Trophoblast cell (in vitro differentiated cells and primary cell): ENCODE data around the gene C3orf62.
"Not testable (repeated sequence)": the region's sequence is repeated elsewhere in the genome, so short reads cannot be mapped to it uniquely, and the experiment has no call there.

Experiments
- DNase-seq, 2 donors: peaks; one replicate each; pipeline ENCODE4 v3.0.0-alpha.2; 2016
- H2AFZ ChIP-seq: 2 replicates; pipeline ENCODE4 v1.6.1; 2013; ENCODE audit warnings: low read length, moderate library complexity, mild to moderate bottlenecking; ENCODE audit not compliant: insufficient read depth, poor library complexity
- H2AK5ac ChIP-seq: 2 replicates; pipeline ENCODE4 v1.6.1; 2013; ENCODE audit warnings: mild to moderate bottlenecking, low read length
- H2BK120ac ChIP-seq: 2 replicates; pipeline ENCODE4 v1.6.1; 2013; ENCODE audit warnings: low read length, mild to moderate bottlenecking, moderate library complexity; ENCODE audit not compliant: insufficient read depth, poor library complexity
- H2BK12ac ChIP-seq: 2 replicates; pipeline ENCODE4 v1.6.1; 2013; ENCODE audit warnings: mild to moderate bottlenecking, low read length, moderate library complexity
- H2BK5ac ChIP-seq: 2 replicates; pipeline ENCODE4 v1.6.1; 2013; ENCODE audit warnings: low read length, low read depth, moderate library complexity, mild to moderate bottlenecking; ENCODE audit not compliant: poor library complexity
- H3K14ac ChIP-seq: 2 replicates; pipeline ENCODE4 v1.6.1; 2013; ENCODE audit warnings: mild to moderate bottlenecking, low read length
- H3K18ac ChIP-seq: 2 replicates; pipeline ENCODE4 v1.6.1; 2013; ENCODE audit warnings: mild to moderate bottlenecking, low read length
- H3K23ac ChIP-seq: 2 replicates; pipeline ENCODE4 v1.6.1; 2013; ENCODE audit warnings: low read length
- H3K27ac ChIP-seq: 2 replicates; pipeline ENCODE4 v1.5.1; 2013; ENCODE audit warnings: low read depth, mild to moderate bottlenecking, inconsistent platforms, low read length, moderate library complexity
- H3K27me3 ChIP-seq: 2 replicates; pipeline ENCODE4 v1.6.1; 2013; ENCODE audit warnings: inconsistent platforms, mild to moderate bottlenecking, low read length, moderate library complexity; ENCODE audit not compliant: insufficient read depth
- H3K36me3 ChIP-seq, 2 experiments: 1 replicate in 1 of 2; 2 replicates in 1 of 2; pipeline ENCODE4 v1.6.1; 2013; ENCODE audit warnings: low read length in 2 of 2, mild to moderate bottlenecking in 2 of 2, moderate library complexity in 1 of 2; ENCODE audit not compliant: insufficient read depth in 2 of 2, control insufficient read depth in 1 of 2
- H3K4ac ChIP-seq: 2 replicates; pipeline ENCODE4 v1.6.1; 2013; ENCODE audit warnings: low read depth, mild to moderate bottlenecking, low read length, moderate library complexity
- H3K4me1 ChIP-seq, 2 experiments: 1 replicate in 1 of 2; 2 replicates in 1 of 2; pipeline ENCODE4 v1.6.1; 2013; ENCODE audit warnings: low read length in 2 of 2, mild to moderate bottlenecking in 2 of 2, moderate library complexity in 1 of 2; ENCODE audit not compliant: insufficient read depth in 2 of 2, control insufficient read depth in 1 of 2
- H3K4me2 ChIP-seq: 2 replicates; pipeline ENCODE4 v1.6.1; 2013; ENCODE audit warnings: inconsistent platforms, mild to moderate bottlenecking, low read length, moderate library complexity
- H3K4me3 ChIP-seq: 2 replicates; pipeline ENCODE4 v1.5.1; 2013; ENCODE audit warnings: mild to moderate bottlenecking, low read depth, low read length, inconsistent platforms
- H3K79me1 ChIP-seq: one replicate; pipeline ENCODE4 v1.6.1; 2013; ENCODE audit warnings: low read length
- H3K79me2 ChIP-seq: 2 replicates; pipeline ENCODE4 v1.6.1; 2013; ENCODE audit warnings: low read length, mild to moderate bottlenecking; ENCODE audit not compliant: control insufficient read depth, insufficient read depth, poor library complexity
- H3K9ac ChIP-seq: 2 replicates; pipeline ENCODE4 v1.6.1; 2013; ENCODE audit warnings: mild to moderate bottlenecking, low read length
- H3K9me3 ChIP-seq: 2 replicates; pipeline ENCODE4 v1.6.1; 2013; ENCODE audit warnings: low read depth, mild to moderate bottlenecking, control low read depth, inconsistent platforms, low read length; ENCODE audit not compliant: insufficient read depth
- H4K12ac ChIP-seq: 2 replicates; pipeline ENCODE4 v1.6.1; 2013; ENCODE audit warnings: low read depth, mild to moderate bottlenecking, low read length, moderate library complexity
- H4K8ac ChIP-seq: 2 replicates; pipeline ENCODE4 v1.6.1; 2013; ENCODE audit warnings: low read depth, mild to moderate bottlenecking, low read length, moderate library complexity
- H4K91ac ChIP-seq: one replicate; pipeline ENCODE4 v1.6.1; 2013; ENCODE audit warnings: low read depth, mild to moderate bottlenecking, low read length, moderate library complexity
- WGBS: extraction: QIAGEN DNeasy Blood & Tissue Kit; methylation state at CpG from one replicate; pipeline ENCODE4 v1.1.7; 2013; ENCODE audit warnings: missing lambda C conversion rate; ENCODE audit not compliant: insufficient read length, insufficient coverage; ENCODE audit errors: extremely low coverage; 5-methylcytosine and 5-hydroxymethylcytosine counted together

The C3orf62 gene

DNA sequence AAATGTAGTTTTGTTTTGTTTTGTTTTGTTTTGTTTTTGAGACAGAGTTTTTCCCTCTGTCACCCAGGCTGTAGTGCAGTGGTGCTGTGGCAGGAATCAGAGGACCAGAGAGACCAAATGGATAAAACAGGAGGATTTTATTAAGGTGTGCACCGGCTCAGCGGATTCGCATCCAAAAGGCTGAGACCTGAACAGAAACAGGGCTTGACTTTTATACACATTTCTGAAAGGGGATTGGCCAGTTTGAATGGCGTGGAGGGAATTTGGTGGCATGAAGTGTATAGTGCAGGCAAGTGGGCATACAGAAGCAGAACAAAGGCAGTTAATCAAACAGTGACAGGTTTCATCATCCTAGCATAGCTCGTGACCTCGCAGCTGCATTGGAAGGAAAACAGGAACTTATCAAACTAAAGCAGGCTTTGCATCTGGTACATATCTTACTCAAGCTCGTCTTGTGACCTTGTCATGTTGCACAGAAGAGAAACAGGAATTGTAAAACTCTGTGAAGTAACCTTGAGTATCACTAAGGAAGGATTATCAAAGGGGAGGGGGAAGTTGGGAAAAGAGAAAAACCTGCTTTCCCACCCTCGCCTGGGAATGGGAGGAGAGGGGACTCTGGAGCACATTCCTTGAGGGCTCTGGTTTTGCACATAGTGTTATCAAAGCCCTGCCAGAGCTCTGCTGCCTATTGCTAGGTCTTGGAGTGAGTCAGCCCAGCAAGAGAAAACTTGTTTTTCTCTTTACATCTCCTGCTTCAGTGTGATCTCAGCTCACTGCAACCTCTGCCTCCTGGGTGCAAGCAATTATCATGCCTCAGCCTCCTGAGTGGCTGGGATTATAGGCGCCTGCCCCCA lies 38.5 kb downstream of the C3orf62 start:
- WGBS, result no CpG with 5 or more reads among the region's 9 CpGs

DNA sequence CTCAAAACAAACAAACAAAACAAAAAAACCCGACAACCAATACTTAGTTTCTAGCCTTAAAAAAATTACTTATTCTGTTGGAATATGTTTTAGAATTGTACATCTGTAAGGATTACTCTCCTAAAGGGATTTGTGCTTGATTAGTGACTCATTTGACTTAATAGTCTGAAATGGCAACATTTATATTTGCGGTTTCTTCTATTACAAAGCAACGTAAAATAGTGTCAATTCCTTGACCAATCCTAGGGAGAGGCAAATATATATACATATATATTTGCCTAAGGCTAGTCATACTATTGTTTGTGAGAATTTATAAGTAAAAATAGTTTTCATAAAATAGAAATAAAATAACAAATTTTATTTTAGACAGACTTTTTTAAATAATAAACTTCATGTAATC lies 39.7 kb downstream of the C3orf62 start:
- H3K4ac ChIP-seq, result no peak overlapping the region
- DNase-seq, result no peak
- peaks cover 0 to 2% of the 10 kb centered on the region in 2 experiments for H3K4me1 ChIP-seq
- H3K18ac ChIP-seq, result no peak overlapping the region
- H4K91ac ChIP-seq, result no peak overlapping the region
- no peak overlapping the region for H2BK12ac ChIP-seq
- no peak overlapping the region for H2AK5ac ChIP-seq
- H3K79me2 ChIP-seq, result no peaks in the 10 kb centered on the region
- no peak overlapping the region for H3K27ac ChIP-seq
- no peak overlapping the region for H4K12ac ChIP-seq
- peaks cover 10% of the 10 kb centered on the region for H3K79me1 ChIP-seq
- H3K27me3 ChIP-seq, result no peaks in the 10 kb centered on the region
- no peak overlapping the region for H3K4me3 ChIP-seq
- H3K4me2 ChIP-seq, result no peak overlapping the region
- no peak overlapping the region for H2BK120ac ChIP-seq
- no CpG with 5 or more reads among the region's 3 CpGs for WGBS
- H3K23ac ChIP-seq, result no peak overlapping the region
- H2AFZ ChIP-seq, result no peak overlapping the region
- H4K8ac ChIP-seq, result no peak overlapping the region
- H3K36me3 ChIP-seq, result peaks cover 0 to 1% of the 10 kb centered on the region in 2 experiments
- no peak overlapping the region for H2BK5ac ChIP-seq
- H3K9ac ChIP-seq, result no peak overlapping the region
- no peak overlapping the region for H3K14ac ChIP-seq
- peaks cover 11% of the 10 kb centered on the region for H3K9me3 ChIP-seq

More for the DNA sequence above, 38.5 kb downstream of the C3orf62 start:
- no peak overlapping the region for H3K4me2 ChIP-seq
- H3K79me1 ChIP-seq, result peaks cover 10% of the 10 kb centered on the region
- H3K4me3 ChIP-seq, result no peak overlapping the region
- H3K79me2 ChIP-seq, result no peaks in the 10 kb centered on the region
- H4K12ac ChIP-seq, result no peak overlapping the region
- DNase-seq, result peak; percentile 87 to 96
- no peak overlapping the region for H3K14ac ChIP-seq
- H3K4me1 ChIP-seq, result peaks cover 0 to 2% of the 10 kb centered on the region in 2 experiments
- no peaks in the 10 kb centered on the region for H3K36me3 ChIP-seq
- H2AK5ac ChIP-seq, result no peak overlapping the region
- no peaks in the 10 kb centered on the region for H3K27me3 ChIP-seq
- H3K18ac ChIP-seq, result no peak overlapping the region
- H2BK12ac ChIP-seq, result peak overlapping the region; percentile 76
- peak overlapping the region; percentile 85 for H3K27ac ChIP-seq
- peaks cover 8% of the 10 kb centered on the region for H3K9me3 ChIP-seq
- no peak overlapping the region for H3K4ac ChIP-seq
- no peak overlapping the region for H2AFZ ChIP-seq
- peak overlapping the region; percentile 55 for H2BK120ac ChIP-seq
- H4K91ac ChIP-seq, result peak overlapping the region; percentile 76
- H4K8ac ChIP-seq, result no peak overlapping the region
- H3K23ac ChIP-seq, result no peak overlapping the region
- peak overlapping the region; percentile 42 for H2BK5ac ChIP-seq
- H3K9ac ChIP-seq, result no peak overlapping the region

- H4K91ac ChIP-seq, result no peak overlapping the region
- no peak overlapping the region for H3K27ac ChIP-seq
These were observed 40.8 kb downstream of the C3orf62 start for GRCh38 chr3:49236226-49236625.

DNA sequence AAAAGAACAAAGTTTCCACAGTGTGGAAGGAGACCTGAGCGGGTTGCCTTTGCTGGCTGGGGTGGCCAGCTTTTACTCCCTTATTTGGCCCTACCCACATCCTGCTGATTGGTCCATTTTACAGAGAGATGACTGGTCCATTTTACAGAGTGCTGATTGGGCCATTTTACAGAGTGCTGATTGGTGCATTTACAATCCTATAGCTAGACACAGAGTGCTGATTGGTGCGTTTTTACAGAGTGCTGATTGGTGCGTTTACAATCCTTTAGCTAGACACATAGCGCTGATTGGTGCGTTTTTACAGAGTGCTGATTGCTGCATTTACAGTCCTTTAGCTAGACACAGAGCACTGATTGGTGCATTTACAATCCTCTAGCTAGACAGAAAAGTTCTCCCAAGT lies 48.2 kb downstream of the C3orf62 start:
- H3K14ac ChIP-seq, H3K27me3 ChIP-seq, H3K4me3 ChIP-seq, H3K4ac ChIP-seq, H4K91ac ChIP-seq, H2BK5ac ChIP-seq, H2AK5ac ChIP-seq, H3K9me3 ChIP-seq, H3K36me3 ChIP-seq, H4K12ac ChIP-seq, H3K18ac ChIP-seq, H2BK12ac ChIP-seq, H3K9ac ChIP-seq, DNase-seq, H3K23ac ChIP-seq, H3K4me1 ChIP-seq, H3K79me2 ChIP-seq, H2AFZ ChIP-seq, H2BK120ac ChIP-seq, H3K27ac ChIP-seq, H3K79me1 ChIP-seq, H3K4me2 ChIP-seq, H4K8ac ChIP-seq: not testable (repeated sequence)
- no CpG with 5 or more reads among the region's 5 CpGs for WGBS

More at GRCh38 chr3:49236226-49236625, 40.8 kb downstream of the C3orf62 start:
- H3K79me2 ChIP-seq, result no peaks in the 10 kb centered on the region
- no peak overlapping the region for H3K4me2 ChIP-seq
- no peak overlapping the region for H3K18ac ChIP-seq
- no peak overlapping the region for H2AFZ ChIP-seq
- no peak overlapping the region for H3K14ac ChIP-seq
- H2BK5ac ChIP-seq, result no peak overlapping the region
- no peak overlapping the region for H2AK5ac ChIP-seq
- H3K36me3 ChIP-seq, result peaks cover 0 to 1% of the 10 kb centered on the region in 2 experiments
- H3K4me3 ChIP-seq, result no peak overlapping the region
- H4K8ac ChIP-seq, result no peak overlapping the region
- H2BK120ac ChIP-seq, result no peak overlapping the region
- no peak overlapping the region for H3K4ac ChIP-seq
- H2BK12ac ChIP-seq, result no peak overlapping the region
- peaks cover 10% of the 10 kb centered on the region for H3K79me1 ChIP-seq
- no peak for DNase-seq
- peaks cover 11% of the 10 kb centered on the region for H3K9me3 ChIP-seq
- H4K12ac ChIP-seq, result no peak overlapping the region
- H3K27me3 ChIP-seq, result no peaks in the 10 kb centered on the region
- H3K4me1 ChIP-seq, result peaks cover 0 to 2% of the 10 kb centered on the region in 2 experiments
- no peak overlapping the region for H3K23ac ChIP-seq
- no peak overlapping the region for H3K9ac ChIP-seq
